HEK293T (cell line): ENCODE data around the gene CEP44.

Experiments
- ARNT ChIP-seq: fragments of 450-650 bp; IDR thresholded peaks from 2 replicates; pipeline ENCODE4 v1.6.1; 2017; ENCODE audit warnings: mild to moderate bottlenecking
- FOXK2 ChIP-seq: fragments of 450-650 bp; IDR thresholded peaks from 2 replicates; pipeline ENCODE4 v1.6.1; 2016; ENCODE audit warnings: mild to moderate bottlenecking
- FOXM1 ChIP-seq: fragments of 450-650 bp; IDR thresholded peaks from 2 replicates; pipeline ENCODE4 v1.6.1; 2017; ENCODE audit warnings: mild to moderate bottlenecking, borderline replicate concordance
- SUZ12 ChIP-seq: fragments of 450-650 bp; IDR thresholded peaks from 2 replicates; pipeline ENCODE4 v1.6.1; 2016; ENCODE audit warnings: mild to moderate bottlenecking
- ZNF384 ChIP-seq: fragments of 450-650 bp; IDR thresholded peaks from 2 replicates; pipeline ENCODE4 v1.6.1; 2016

DNA sequence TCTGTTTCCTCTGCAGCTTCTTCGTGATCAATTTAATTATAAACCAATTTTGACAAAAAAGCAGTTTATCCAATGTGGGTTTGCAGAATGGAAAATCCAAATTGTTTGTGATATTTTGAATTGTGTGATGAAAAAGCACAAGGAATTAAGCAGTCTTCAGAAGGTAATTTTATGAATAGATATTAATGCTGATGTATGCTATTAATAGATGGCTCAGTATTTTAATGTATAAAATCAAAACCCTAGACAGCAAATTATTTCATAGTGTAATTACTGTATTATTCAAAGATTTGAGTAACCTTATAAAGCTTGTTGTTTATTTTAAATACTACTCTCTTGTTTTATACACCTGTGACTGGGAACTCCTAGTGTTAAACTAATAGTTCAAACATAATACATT lies 20.0 kb downstream of the CEP44 start:
- TF ChIP-seq SUZ12 (no peak), FOXK2 (no peak), FOXM1 (no peak), ARNT (no peak), ZNF384 (no peak)
